Bronchus fibroblast of lung (primary cell): ENCODE measurements around the gene ASAH2B. TPM values are rescaled to one million over a fixed set of nuclear protein-coding genes. Genes with fewer than 3 reads are reported as not detected.

Source experiments
- total RNA-seq: library from RNA; depleted of rRNA; stranded (reverse); fragments of >200 nt; gene quantifications from 2 replicates; pipeline ENCODE4 v1.2.3, GENCODE V29; 2015

ASAH2B gene
- 3.4 and 3.6 TPM in 2 replicates for total RNA-seq

DNA sequence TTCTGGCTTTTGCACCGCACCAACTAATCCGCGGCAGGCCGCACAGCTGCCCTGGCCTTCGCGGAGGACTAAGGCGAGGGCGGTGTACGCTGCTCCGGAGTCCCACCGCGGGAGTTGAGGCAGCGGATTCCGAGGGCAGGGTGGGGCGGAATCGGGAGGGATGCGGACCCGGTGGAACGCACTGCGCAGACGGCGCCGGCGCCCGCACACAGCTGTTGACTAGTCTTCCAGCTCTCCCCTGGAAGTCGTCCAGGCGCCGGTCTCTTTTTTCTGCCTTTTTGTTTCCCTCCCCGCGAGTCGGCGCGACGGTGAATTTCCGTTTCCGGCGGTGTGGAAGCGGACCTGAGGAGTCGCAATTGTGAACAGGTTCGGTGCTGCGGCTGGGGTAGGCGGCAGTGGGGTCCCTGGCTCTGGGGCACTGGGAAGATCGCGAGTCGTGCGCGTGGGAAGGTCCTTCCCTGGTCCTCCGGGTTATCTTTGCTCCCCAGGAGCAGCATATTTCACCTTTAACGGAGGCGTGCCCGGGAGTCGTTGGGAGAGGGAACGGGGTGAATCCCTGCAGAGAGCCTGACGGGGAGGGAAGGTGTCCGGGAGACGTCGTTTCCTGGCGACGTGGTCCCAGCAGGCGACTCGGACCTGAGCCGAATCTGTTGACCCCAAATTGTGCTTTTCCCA lies at the start of gene ASAH2B:
TSS of gene ASAH2B (plus strand) at position 319 of the 675 bp plus-strand sequence. CDS start 5,195 bp downstream, outside the sequence.

Other genes with a start within 250 kb of the ASAH2B start
- gene SGMS1, start 116.0 kb upstream of the ASAH2B start, total RNA-seq: 42.2 and 43.6 TPM in 2 replicates
- not detected in 2 replicates for gene A1CF, start 145.7 kb downstream of the ASAH2B start, total RNA-seq